AG10803 (cell line): ENCODE results near the gene ZNF154.

ENCODE experiments used
- DNase-seq: peaks from one replicate; pipeline ENCODE4 v3.0.0; 2010; ENCODE audit warnings: low read depth
- H3K4me3 ChIP-seq: 2 replicates; pipeline ENCODE4 v1.5.1; 2011; ENCODE audit warnings: mild to moderate bottlenecking, low read length, control low read depth
- TF ChIP-seq, protein P1 (sequence below): conservative IDR thresholded peaks from 2 replicates; pipeline ENCODE4 v1.5.1; 2011; ENCODE audit warnings: mild to moderate bottlenecking, low read length, control low read depth, inconsistent platforms

Gene ZNF154

DNA sequence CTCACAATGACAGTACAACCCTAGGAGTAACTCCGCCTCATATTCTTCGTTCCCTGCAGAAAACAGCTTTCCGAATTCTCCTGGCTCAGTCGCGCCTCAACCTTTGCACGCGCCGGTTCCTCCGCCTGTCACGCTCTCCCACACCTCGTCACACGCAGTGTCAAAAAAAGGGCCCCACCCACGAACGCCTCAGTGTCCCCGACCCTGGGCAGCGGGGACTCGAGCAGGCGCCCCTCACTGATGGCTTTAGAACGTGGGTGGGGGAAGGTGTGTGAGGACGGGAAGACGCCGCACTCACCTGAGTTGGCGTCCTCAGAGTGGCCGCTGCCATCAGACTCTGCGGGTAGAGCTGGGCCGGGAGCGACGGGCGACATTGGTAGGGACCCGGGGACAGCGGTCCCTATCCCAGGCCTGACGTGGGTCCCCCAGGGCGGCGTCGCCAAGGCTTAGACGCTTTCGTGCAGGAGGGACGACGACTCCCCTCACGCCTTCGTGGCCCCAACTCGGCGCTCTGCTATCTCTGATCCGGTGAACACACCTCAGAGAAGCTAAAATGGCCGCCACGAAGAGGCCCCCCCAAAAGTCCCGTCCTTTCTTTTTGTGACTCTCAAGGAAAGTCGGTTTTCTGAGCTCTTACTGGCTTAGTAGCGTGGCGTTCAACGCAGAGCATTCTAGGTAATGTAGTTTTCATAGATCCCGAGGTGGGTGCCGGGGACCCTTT lies at the start of gene ZNF154:
TSS of gene ZNF154 (minus strand) at position 564 of the 721 bp plus-strand sequence. CDS start at position 331, 233 bp downstream.
- peak; percentile 57 for DNase-seq
- TF ChIP-seq, protein P1, sequence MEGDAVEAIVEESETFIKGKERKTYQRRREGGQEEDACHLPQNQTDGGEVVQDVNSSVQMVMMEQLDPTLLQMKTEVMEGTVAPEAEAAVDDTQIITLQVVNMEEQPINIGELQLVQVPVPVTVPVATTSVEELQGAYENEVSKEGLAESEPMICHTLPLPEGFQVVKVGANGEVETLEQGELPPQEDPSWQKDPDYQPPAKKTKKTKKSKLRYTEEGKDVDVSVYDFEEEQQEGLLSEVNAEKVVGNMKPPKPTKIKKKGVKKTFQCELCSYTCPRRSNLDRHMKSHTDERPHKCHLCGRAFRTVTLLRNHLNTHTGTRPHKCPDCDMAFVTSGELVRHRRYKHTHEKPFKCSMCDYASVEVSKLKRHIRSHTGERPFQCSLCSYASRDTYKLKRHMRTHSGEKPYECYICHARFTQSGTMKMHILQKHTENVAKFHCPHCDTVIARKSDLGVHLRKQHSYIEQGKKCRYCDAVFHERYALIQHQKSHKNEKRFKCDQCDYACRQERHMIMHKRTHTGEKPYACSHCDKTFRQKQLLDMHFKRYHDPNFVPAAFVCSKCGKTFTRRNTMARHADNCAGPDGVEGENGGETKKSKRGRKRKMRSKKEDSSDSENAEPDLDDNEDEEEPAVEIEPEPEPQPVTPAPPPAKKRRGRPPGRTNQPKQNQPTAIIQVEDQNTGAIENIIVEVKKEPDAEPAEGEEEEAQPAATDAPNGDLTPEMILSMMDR, result no peak
- peak within 1 kb of the TSS; percentile 77 for H3K4me3 ChIP-seq

DNA sequence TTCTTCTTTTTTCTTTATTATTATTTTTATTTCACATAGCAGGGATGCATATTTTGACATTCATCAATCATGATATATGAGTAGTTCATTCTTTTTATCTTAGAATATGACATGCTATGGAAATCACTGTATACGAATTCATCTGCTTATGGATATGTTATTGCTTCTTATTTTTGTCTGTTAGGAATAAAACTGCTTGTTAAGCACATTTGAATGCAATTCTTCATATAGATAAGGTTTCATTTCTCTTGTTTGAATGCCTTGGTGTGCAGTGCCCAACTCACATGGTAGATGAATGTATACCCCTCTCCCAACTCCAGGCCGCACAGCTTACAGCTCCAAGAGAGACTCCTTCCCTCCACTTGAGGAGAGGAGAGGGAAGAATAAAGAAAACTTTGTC lies 48.9 kb upstream of the ZNF154 start:
- H3K4me3 ChIP-seq, result no peak overlapping the region
- DNase-seq, result no peak
- TF ChIP-seq, protein P1, result no peak

DNA sequence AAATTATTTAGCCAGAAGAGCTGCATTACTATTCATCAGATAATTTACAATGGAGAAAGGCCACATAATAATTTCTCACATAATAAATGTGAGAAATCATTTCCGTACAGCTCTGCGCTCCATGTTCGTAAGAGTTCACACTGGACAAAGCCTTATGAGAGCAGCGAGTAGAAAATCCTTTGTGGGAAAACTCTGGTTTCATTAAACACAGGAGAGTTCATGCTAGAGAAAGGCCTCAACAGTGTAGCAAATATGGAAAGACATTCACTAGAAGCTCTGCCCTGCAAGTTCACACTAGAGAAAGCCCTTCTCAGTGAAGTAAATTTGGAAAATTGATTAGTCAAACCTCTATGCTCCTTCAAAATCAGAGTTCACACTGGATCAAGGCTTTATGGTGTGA lies 46.0 kb upstream of the ZNF154 start:
- no peak for DNase-seq
- no peak overlapping the region for H3K4me3 ChIP-seq
- TF ChIP-seq, protein P1, result no peak

DNA sequence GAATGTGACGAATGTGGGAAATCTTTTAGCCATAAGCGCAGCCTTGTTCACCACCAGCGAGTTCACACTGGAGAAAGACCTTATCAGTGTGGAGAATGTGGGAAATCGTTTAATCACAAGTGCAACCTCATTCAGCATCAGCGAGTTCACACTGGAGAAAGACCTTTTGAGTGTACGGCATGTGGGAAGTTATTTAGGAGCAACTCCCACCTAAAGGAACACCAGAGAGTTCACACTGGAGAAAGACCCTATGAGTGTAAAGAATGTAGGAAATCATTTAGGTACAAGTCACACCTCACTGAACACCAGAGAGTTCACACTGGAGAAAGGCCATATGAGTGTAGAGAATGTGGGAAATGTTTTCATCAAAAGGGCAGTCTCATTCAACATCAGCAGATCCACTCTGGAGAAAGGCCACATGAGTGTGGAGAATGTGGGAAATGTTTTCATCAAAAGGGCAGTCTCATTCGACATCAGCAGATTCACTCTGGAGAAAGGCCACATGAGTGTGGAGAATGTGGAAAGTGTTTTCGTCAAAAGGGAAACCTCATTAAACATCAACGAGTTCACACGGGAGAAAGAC lies 45.2 kb upstream of the ZNF154 start:
- no peak for DNase-seq
- H3K4me3 ChIP-seq, result no peak overlapping the region
- TF ChIP-seq, protein P1, result no peak

DNA sequence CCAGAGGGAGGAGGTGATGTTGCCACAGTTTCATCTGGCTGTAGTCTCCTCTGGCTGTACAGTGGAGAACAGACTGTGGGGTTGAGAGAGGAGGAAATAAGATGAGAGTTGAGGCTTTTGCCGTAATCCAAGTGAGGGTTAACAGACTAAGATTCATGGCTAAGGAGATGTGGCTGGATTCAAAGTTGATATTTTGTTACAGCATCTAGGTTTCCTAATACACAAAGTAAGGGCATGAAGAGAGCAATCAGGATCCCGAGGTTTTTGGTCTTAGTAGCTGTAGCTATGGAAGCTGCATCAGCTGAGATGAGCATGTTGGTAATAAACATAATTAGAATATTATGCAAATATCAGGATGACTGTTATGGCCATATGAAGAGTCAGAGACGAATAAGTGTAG lies 39.0 kb upstream of the ZNF154 start:
- H3K4me3 ChIP-seq, result peak overlapping the region; percentile 96
- TF ChIP-seq, protein P1, result no peak
- DNase-seq, result no peak

DNA sequence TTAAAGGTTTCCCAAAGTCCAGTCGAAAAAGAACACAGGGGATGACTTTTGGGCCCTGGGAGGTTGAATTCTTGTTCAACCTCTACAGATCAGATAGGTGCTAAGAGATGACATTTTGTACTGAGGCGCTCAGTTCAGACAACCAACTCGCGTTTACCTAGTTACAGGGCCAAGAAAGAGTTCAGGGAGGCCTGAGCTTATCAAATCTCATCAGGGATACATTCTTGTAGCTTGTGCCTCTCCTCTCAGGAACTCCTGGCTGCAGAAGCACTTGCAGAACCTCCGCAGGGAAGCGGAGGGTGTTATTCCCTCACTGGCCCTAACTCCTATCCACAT lies 38.4 kb upstream of the ZNF154 start:
- peak overlapping the region; percentile 96 for H3K4me3 ChIP-seq
- no peak for DNase-seq
- TF ChIP-seq, protein P1, result no peak
